Cardiac fibroblast (primary cell): ENCODE results near the gene RRP36.

Experiments
- DNase-seq, 2 donors: peaks; one replicate each; pipeline versions ENCODE4 v3.0.0 to v3.0.0-alpha.2; 2010; ENCODE audit warnings: low read depth in 2 of 2
- H3K4me3 ChIP-seq, 2 donors: replicated peaks in 1 of 2; 1 replicate in 1 of 2; 2 replicates in 1 of 2; pipeline ENCODE4 v1.5.1; 2011; ENCODE audit warnings: low read depth in 2 of 2, low read length in 2 of 2, mild to moderate bottlenecking in 2 of 2, moderate library complexity in 1 of 2
- CTCF ChIP-seq: IDR thresholded peaks from one replicate; pipeline ENCODE4 v1.5.1; 2011; ENCODE audit warnings: low read depth, mild to moderate bottlenecking, low read length, inconsistent platforms

The RRP36 gene

DNA sequence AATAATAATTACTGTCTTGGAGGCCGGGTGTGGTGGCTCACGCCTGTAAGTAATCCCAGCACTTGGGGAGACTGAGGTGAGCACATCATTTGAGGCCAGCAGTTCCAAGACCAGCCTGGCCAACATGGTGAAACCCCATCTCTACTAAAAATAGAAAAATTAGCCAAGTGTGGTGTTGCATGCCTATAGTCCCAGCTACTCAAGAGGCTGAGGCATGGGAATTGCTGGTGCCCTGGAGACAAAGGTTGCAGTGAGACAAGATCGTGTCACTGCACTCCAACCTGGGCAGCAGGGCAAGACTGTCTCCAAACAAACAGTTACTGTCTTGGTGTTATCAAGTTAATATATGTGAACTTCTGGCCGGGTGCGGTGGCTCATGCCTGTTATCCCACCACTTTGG is 4.9 kb downstream of the RRP36 start:
- DNase-seq = no peak
- TF ChIP-seq CTCF = no peak
- H3K4me3 ChIP-seq = no peak overlapping the region

DNA sequence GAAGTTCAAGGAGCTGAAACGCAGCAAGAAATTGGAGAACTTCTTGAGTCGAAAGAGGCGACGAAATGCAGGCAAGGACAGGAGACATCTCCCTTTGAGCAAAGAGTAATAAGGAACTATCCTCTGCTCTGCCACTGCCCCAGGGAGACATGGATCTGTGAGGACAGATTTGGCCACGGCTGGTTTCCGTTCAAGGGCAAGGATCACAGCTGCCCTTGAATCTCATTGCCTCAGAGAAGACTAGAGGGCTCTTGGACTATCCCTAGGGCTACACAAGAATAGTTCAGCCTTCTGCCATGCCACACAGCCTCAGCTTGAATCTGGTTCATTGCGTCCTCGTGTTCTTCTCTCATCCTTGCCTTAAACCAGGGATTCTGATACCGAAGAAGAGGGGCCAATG is 7.7 kb downstream of the RRP36 start:
- no peak for DNase-seq
- H3K4me3 ChIP-seq = no peak overlapping the region
- no peak for TF ChIP-seq CTCF

DNA sequence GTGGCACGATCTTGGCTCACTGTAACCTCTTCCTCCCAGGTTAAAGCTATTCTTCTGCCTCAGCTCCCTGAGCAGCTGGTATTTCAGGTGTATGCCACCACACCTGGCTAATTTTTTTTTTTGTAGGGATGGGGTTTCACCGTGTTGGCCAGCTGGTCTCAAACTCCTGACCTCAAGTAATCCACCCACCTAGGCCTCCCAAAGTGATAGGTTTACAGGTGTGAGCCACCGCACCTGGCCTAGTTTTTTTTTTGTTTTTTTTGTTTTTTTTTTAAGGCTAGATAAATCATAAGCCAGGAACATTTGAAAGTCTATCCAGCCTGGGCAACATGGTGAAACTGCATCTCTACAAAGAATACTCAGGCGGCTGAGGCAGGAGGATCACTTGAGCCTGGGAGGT is 10.9 kb downstream of the RRP36 start:
- TF ChIP-seq CTCF = no peak
- H3K4me3 ChIP-seq = no peak overlapping the region

GRCh38 chr6:43033496-43034189 is 12.2 kb downstream of the RRP36 start:
- TF ChIP-seq CTCF = no peak
- no peak for DNase-seq

More for the DNA sequence above, 10.9 kb downstream of the RRP36 start:
- no peak for DNase-seq

DNA sequence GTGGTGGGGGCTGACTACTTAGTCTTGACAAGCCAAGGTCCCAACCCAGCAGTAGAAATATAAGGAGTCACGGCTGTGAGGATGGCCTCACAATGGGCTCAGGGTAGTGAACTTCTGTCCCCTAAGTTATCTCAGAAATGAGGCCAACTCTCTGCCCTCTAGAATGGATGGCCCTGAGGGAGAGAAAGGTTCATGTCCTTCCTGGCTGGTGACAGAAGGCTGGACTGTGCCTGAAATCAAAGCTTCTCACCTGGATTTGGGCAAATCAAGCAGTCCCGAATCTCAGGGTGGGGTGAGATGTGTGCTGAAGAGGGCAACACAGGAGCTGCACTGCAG is 12.7 kb downstream of the RRP36 start:
- TF ChIP-seq CTCF = no peak
- H3K4me3 ChIP-seq = no peak overlapping the region
- DNase-seq = no peak

More at GRCh38 chr6:43033496-43034189, 12.2 kb downstream of the RRP36 start:
- H3K4me3 ChIP-seq = no peak overlapping the region

DNA sequence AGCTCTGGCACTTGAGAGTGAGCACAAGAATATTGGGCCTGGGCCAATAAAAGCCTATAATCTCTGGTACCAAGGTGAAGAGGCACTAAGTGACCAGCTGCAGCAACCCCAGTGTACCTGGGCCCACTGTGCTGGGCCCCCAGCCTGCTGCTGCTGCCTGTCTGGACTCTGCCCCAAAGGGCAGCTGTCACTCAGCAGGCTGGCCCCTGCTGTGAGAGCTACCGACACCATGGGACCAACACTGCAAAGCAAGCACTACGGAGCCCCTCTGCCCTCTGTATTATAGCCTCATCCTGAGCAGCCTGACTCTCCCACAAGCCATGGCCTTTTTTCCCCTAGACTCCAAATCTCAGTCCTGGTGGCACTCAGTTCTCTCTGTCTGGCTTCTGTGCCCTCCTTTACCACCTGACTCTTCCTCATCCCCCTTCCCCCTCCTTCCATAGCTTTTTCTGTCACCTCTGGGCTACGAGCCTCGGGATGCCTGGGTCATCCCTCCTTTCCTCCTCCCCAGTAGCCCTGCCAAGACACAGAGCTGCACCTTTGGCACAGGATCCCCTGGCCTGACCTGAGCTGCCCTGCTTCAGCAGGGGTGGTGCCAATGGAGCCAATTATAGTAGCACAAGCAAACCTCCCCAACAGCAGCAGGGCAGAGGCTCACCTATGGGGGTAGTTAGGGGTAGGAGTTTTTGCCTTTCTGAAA is 14.2 kb downstream of the RRP36 start:
- no peak for DNase-seq
- TF ChIP-seq CTCF = no peak
- H3K4me3 ChIP-seq = no peak overlapping the region
